HEK293T (cell line): Measurements from ENCODE around the gene SAFB.

Experiments
- ARNT ChIP-seq: fragments of 450-650 bp; IDR thresholded peaks from 2 replicates; pipeline ENCODE4 v1.6.1; 2017; ENCODE audit warnings: mild to moderate bottlenecking
- FOXM1 ChIP-seq: fragments of 450-650 bp; IDR thresholded peaks from 2 replicates; pipeline ENCODE4 v1.6.1; 2017; ENCODE audit warnings: mild to moderate bottlenecking, borderline replicate concordance
- HDGF ChIP-seq: fragments of 450-650 bp; IDR thresholded peaks from 2 replicates; pipeline ENCODE4 v1.6.1; 2017; ENCODE audit warnings: antibody characterized with exemption, borderline replicate concordance
- NFRKB ChIP-seq: fragments of 450-650 bp; IDR thresholded peaks from 2 replicates; pipeline ENCODE4 v1.6.1; 2016; ENCODE audit warnings: mild to moderate bottlenecking, moderate library complexity

- TF ChIP-seq HDGF: no peak
- no peak for TF ChIP-seq NFRKB
- no peak for TF ChIP-seq FOXM1
- no peak for TF ChIP-seq ARNT
Observed at GRCh38 chr19:5690955-5691821, 68.3 kb downstream of the SAFB start.
